ENCODE measurements around the gene SLC25A27.
"Not testable (repeated sequence)": the region's sequence is repeated elsewhere in the genome, so short reads cannot be mapped to it uniquely, and the experiment has no call there.

SLC25A27 gene

DNA sequence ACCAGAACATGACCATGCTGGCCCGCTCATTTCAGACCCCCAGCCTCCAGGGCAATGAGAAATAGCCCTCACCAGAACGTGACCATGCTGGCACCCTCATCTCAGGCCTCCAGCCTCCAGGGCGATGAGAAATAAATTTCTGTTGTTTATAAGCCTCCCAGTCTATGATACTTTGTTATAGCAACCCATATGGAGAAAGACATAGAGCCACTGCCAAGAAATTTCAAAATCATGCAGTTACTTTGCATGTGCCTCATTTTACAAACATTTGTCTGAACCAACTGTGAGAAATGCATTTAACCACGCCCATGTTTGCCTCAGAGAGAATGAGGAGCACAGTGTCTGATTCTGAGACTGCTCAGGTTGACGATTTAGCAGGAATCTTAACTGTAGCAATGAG lies 15.6 kb upstream of the SLC25A27 start:
- Mint-ChIP-seq H3K27me3 (peaks cover 14 to 19% of the 10 kb centered on the region in 2 donors), H3K9me3 (no peaks in the 10 kb centered on the region), H3K4me1 (peaks cover 0 to 2% of the 10 kb centered on the region in 2 donors), H3K36me3 (no peaks in the 10 kb centered on the region), H3K4me3 (no peak overlapping the region), H3K27ac (no peak overlapping the region)
- DNase-seq (no peak), ATAC-seq (replicated peaks) (no peak)

GRCh38 chr6:46637933-46638332 lies 14.8 kb upstream of the SLC25A27 start:
- no peaks in the 10 kb centered on the region for H3K9me3 Mint-ChIP-seq
- H3K27me3 Mint-ChIP-seq = peaks cover 19 to 22% of the 10 kb centered on the region in 2 donors
- H3K4me1 Mint-ChIP-seq = peaks cover 0 to 2% of the 10 kb centered on the region in 2 donors
- DNase-seq (no peak), ATAC-seq (replicated peaks) (no peak)
- no peak overlapping the region for H3K27ac Mint-ChIP-seq
- no peak overlapping the region for H3K4me3 Mint-ChIP-seq
- no peaks in the 10 kb centered on the region for H3K36me3 Mint-ChIP-seq

DNA sequence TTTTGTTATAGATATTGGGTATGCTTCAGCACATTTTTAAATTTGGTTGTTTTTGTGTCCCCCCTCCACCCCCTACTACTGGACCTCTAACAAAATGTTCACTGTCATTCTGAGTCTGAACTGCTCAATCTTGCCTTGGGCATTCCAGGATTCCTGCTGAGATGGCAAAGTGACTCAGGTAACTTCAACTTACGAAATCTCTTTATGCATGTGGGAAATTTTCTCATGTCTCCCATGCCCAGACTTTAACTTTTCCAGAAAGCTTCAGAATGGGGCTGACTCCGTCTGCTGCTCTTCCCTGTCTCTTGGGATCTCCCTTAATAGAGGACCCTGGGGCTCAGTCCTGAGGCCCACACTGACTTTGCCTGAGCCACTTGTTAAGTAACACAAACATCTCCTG lies 14.1 kb upstream of the SLC25A27 start:
- Mint-ChIP-seq H3K9me3 (no peaks in the 10 kb centered on the region), H3K27ac (no peak overlapping the region), H3K27me3 (peaks cover 21 to 24% of the 10 kb centered on the region in 2 donors), H3K4me3 (no peak overlapping the region), H3K36me3 (no peaks in the 10 kb centered on the region), H3K4me1 (peaks cover 0 to 2% of the 10 kb centered on the region in 2 donors)
- ATAC-seq (replicated peaks) (no peak), DNase-seq (no peak)

DNA sequence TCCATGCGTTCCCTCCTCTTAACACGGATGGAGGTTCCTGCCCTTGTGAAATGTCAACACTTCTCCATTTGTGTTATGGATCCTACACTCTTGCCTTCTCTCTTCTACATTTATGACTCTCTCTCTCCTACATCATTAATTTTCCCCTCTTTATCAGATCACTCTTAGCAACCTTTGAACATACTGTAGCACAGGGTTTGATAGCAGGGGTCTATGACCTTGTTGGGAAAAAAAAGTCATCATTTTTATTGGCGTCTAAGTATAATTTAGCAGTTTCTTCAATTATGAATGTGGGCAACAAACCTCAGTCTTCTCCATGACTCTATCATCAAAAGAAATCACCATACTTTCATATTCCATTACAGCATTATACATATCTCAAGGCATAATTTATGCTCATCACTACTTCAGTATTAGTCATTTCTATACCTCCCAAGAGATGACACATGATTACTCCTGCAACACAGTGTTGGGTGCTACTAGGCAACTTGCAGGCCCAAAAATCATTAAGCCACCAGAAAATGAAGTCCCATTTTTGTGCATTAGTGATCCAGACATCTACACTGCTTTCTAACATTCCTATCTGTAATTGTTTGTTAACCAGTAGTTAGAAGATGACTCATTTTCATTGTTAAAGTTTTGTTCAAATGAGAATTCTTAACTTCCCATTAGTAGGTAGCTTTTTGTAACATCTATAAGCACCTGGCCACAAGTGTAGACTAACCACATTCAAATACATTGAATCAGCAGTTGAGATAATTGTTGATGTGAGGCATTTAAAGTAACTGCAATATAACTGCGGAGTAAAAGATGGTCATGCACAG lies 9.6 kb upstream of the SLC25A27 start:
- Mint-ChIP-seq H3K4me3 (no peak overlapping the region), H3K36me3 (no peaks in the 10 kb centered on the region), H3K27ac (no peak overlapping the region), H3K27me3 (peaks cover 15 to 26% of the 10 kb centered on the region in 2 donors), H3K9me3 (peaks cover 2 to 4% of the 10 kb centered on the region in 2 donors), H3K4me1 (no peaks in the 10 kb centered on the region)
- DNase-seq (no peak), ATAC-seq (replicated peaks) (peak; percentile 34 to 39)

DNA sequence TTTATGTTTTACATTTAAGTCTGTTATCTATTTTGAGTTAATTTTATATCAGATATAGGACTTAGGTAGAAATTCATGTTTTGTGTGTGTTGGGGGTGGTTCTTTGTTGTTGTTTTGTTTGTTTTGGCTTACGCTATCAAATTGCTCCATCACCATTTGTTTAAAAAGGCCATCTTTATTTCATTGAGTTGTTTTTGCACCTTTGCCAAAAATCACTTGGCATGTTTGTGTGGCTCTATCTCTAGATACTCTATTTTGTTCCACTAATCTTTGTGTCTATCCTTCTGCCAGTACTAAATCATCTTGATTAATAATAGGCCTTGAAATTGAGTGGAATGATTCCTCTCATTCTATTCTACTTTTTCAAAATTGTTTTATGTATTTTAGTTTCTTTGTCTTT lies 7.5 kb upstream of the SLC25A27 start:
- ATAC-seq (replicated peaks) (no peak), DNase-seq (no peak)
- H3K9me3 Mint-ChIP-seq = peaks cover 2 to 4% of the 10 kb centered on the region in 2 donors
- no peaks in the 10 kb centered on the region for H3K36me3 Mint-ChIP-seq
- no peak overlapping the region for H3K27ac Mint-ChIP-seq
- H3K4me1 Mint-ChIP-seq = peaks cover 0 to 2% of the 10 kb centered on the region in 2 donors
- peaks cover 18 to 19% of the 10 kb centered on the region in 2 donors for H3K27me3 Mint-ChIP-seq
- no peak overlapping the region for H3K4me3 Mint-ChIP-seq

DNA sequence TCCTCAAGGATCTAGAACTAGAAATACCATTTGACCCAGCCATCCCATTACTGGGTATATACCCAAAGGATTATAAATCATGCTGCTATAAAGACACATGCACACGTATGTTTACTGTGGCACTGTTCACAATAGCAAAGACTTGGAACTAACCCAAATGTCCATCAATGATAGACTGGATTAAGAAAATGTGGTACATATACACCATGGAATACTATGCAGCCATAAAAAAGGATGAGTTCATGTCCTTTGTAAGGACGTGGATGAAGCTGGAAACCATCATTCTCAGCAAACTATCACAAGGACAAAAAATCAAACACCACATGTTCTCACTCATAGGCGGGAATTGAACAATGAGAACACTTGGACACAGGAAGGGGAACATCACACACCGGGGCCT lies 4.7 kb upstream of the SLC25A27 start:
- not testable (repeated sequence) for ATAC-seq (replicated peaks); H3K9me3 Mint-ChIP-seq; DNase-seq; H3K27ac Mint-ChIP-seq; H3K36me3 Mint-ChIP-seq; H3K4me3 Mint-ChIP-seq
- Mint-ChIP-seq H3K4me1 (peaks cover 8 to 12% of the 10 kb centered on the region in 2 donors), H3K27me3 (peaks cover 22 to 29% of the 10 kb centered on the region in 2 donors)

DNA sequence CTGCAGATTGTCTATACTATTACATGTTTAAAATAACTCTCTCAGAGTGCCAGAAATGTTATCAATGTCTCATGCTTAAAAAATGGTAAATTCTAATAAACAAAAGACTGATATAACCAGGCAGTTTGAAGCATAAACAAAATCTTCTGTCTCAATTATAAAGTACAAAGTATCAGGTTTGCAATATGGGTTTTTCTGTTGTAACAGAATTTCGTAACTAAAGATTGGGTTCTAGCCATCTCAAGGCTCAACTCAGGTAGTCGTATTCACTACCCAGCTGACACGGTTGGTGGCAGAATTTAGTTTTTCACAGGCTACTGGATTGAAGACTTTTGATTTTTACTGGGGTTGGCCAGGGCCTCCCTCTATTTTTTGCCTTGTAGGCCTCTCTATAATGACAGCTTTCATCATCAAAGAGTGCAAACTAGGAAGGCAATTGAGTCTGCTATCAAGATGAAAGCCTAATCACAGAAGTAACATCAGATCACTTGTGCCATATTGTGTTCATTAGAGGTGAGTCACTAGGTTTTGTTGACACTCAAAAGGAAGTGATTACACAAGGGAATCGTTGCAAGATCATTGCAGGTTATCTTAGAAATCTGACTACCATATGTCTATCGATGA lies 3.8 kb upstream of the SLC25A27 start:
- Mint-ChIP-seq H3K4me1 (peaks cover 11 to 17% of the 10 kb centered on the region in 2 donors), H3K27me3 (peaks cover 29 to 37% of the 10 kb centered on the region in 2 donors), H3K27ac (no peak overlapping the region), H3K4me3 (no peak overlapping the region), H3K9me3 (peaks cover 2 to 4% of the 10 kb centered on the region in 2 donors), H3K36me3 (no peaks in the 10 kb centered on the region)
- ATAC-seq (replicated peaks) (no peak), DNase-seq (no peak)

- H3K27ac Mint-ChIP-seq = no peak overlapping the region
- DNase-seq (no peak), ATAC-seq (replicated peaks) (no peak)
- no peaks in the 10 kb centered on the region for H3K36me3 Mint-ChIP-seq
- no peak overlapping the region for H3K4me3 Mint-ChIP-seq
- no peaks in the 10 kb centered on the region for H3K9me3 Mint-ChIP-seq
- peaks cover 11 to 17% of the 10 kb centered on the region in 2 donors for H3K4me1 Mint-ChIP-seq
- H3K27me3 Mint-ChIP-seq = peaks cover 33 to 42% of the 10 kb centered on the region in 2 donors
Measured at GRCh38 chr6:46651006-46651405, 1.8 kb upstream of the SLC25A27 start.

DNA sequence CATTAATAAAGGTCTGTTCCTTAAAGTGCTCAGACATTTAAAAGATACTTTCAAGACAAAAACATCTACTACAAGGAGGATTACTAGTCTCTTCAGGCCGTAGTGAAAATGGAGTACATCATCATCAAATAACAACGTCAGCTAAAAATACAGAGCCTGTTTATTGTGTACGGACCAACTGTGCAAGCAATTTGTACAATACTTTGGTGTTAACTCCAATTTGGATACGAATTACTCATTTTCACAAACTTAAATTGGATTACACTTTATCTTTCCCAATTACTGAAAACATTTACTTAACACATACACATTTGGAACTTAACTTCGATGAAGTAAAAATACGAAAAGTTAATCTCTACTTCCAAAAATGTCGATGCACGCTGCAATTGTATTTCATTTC lies 959 bp upstream of the SLC25A27 start:
- peaks cover 11 to 17% of the 10 kb centered on the region in 2 donors for H3K4me1 Mint-ChIP-seq
- DNase-seq (no peak), ATAC-seq (replicated peaks) (no peak)
- no peaks in the 10 kb centered on the region for H3K9me3 Mint-ChIP-seq
- H3K36me3 Mint-ChIP-seq = no peaks in the 10 kb centered on the region
- no peak overlapping the region for H3K27ac Mint-ChIP-seq
- peaks cover 33 to 40% of the 10 kb centered on the region in 2 donors for H3K27me3 Mint-ChIP-seq
- no peak overlapping the region for H3K4me3 Mint-ChIP-seq

GRCh38 chr6:46652232-46652602 lies 558 bp upstream of the SLC25A27 start:
- peaks cover 11 to 17% of the 10 kb centered on the region in 2 donors for H3K4me1 Mint-ChIP-seq
- H3K9me3 Mint-ChIP-seq = no peaks in the 10 kb centered on the region
- peaks cover 33 to 36% of the 10 kb centered on the region in 2 donors for H3K27me3 Mint-ChIP-seq
- ATAC-seq (replicated peaks) = no peak
- H3K4me3 Mint-ChIP-seq = peak overlapping the region; percentile 82 to 91
- H3K36me3 Mint-ChIP-seq = no peaks in the 10 kb centered on the region
- no peak overlapping the region for H3K27ac Mint-ChIP-seq
- no peak for DNase-seq

GRCh38 chr6:46653439-46654195 lies 842 bp downstream of the SLC25A27 start:
- ATAC-seq (replicated peaks) (no peak), DNase-seq (no peak)
- no peak overlapping the region for H3K27ac Mint-ChIP-seq
- peak overlapping the region; percentile 82 to 91 for H3K4me3 Mint-ChIP-seq
- H3K27me3 Mint-ChIP-seq = peaks cover 29 to 36% of the 10 kb centered on the region in 2 donors
- peaks cover 11 to 17% of the 10 kb centered on the region in 2 donors for H3K4me1 Mint-ChIP-seq
- H3K36me3 Mint-ChIP-seq = no peaks in the 10 kb centered on the region
- no peaks in the 10 kb centered on the region for H3K9me3 Mint-ChIP-seq

- ATAC-seq (replicated peaks) (no peak), DNase-seq (no peak)
- H3K36me3 Mint-ChIP-seq = no peaks in the 10 kb centered on the region
- no peaks in the 10 kb centered on the region for H3K9me3 Mint-ChIP-seq
- H3K4me1 Mint-ChIP-seq = peaks cover 10 to 17% of the 10 kb centered on the region in 2 donors
- H3K27me3 Mint-ChIP-seq = peaks cover 24 to 26% of the 10 kb centered on the region in 2 donors
- H3K4me3 Mint-ChIP-seq = no peak overlapping the region
- H3K27ac Mint-ChIP-seq = no peak overlapping the region
Measured at GRCh38 chr6:46655803-46656202, 3.0 kb downstream of the SLC25A27 start.

- no peaks in the 10 kb centered on the region for H3K9me3 Mint-ChIP-seq
- H3K36me3 Mint-ChIP-seq = no peaks in the 10 kb centered on the region
- H3K4me3 Mint-ChIP-seq = no peak overlapping the region
- ATAC-seq (replicated peaks) = no peak
- no peak for DNase-seq
- peaks cover 16 to 17% of the 10 kb centered on the region in 2 donors for H3K27me3 Mint-ChIP-seq
- no peak overlapping the region for H3K27ac Mint-ChIP-seq
- peaks cover 4 to 10% of the 10 kb centered on the region in 2 donors for H3K4me1 Mint-ChIP-seq
Measured at GRCh38 chr6:46657642-46658041, 4.9 kb downstream of the SLC25A27 start.

GRCh38 chr6:46661483-46661882 lies 8.7 kb downstream of the SLC25A27 start:
- H3K4me1 Mint-ChIP-seq = no peaks in the 10 kb centered on the region
- no peak overlapping the region for H3K4me3 Mint-ChIP-seq
- no peaks in the 10 kb centered on the region for H3K36me3 Mint-ChIP-seq
- H3K27me3 Mint-ChIP-seq = no peaks in the 10 kb centered on the region
- ATAC-seq (replicated peaks) = no peak
- H3K27ac Mint-ChIP-seq = no peak overlapping the region
- H3K9me3 Mint-ChIP-seq = no peaks in the 10 kb centered on the region
- no peak for DNase-seq
